Subcutaneous adipose tissue (tissue), 4 donors: Measurements from ENCODE around the gene PAGE4. TPM values are rescaled to one million over a fixed set of nuclear protein-coding genes. Genes with fewer than 3 reads are reported as not detected.

Experiments
- total RNA-seq, 4 donors: library from RNA; depleted of rRNA; stranded (reverse); fragments of >200 nt; gene quantifications; one replicate each; pipeline ENCODE4 v1.1.0, GENCODE V29; 2016
- TF ChIP-seq, protein P1 (sequence below): fragments of 450-650 bp; IDR thresholded peaks from one replicate; pipeline ENCODE4 v1.5.1; 2016; ENCODE audit warnings: low read depth, mild to moderate bottlenecking, control low read depth, antibody characterized with exemption, moderate library complexity

PAGE4 gene
- total RNA-seq, 4 donors from 2014 or later = not detected

DNA sequence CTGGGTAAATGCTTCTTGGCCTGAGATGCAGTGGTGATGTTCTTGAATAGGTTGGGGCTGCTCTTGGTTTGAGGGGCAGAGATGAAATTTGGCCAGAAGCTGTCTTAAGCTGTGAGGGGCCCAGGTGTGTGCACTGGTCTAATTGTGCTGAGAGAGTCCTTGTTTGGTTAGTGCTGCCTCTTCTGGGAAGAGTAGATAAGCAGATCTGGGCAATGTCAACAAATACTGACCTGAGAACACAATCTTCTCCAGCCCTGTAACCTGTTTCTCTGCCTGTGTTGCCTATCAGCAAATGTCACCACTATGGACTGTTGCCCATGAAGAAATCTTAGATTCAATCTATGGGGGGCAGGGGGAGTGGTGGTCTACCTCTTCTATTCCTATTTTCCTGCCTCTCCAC is 33.0 kb downstream of the PAGE4 start:
- TF ChIP-seq, protein P1, sequence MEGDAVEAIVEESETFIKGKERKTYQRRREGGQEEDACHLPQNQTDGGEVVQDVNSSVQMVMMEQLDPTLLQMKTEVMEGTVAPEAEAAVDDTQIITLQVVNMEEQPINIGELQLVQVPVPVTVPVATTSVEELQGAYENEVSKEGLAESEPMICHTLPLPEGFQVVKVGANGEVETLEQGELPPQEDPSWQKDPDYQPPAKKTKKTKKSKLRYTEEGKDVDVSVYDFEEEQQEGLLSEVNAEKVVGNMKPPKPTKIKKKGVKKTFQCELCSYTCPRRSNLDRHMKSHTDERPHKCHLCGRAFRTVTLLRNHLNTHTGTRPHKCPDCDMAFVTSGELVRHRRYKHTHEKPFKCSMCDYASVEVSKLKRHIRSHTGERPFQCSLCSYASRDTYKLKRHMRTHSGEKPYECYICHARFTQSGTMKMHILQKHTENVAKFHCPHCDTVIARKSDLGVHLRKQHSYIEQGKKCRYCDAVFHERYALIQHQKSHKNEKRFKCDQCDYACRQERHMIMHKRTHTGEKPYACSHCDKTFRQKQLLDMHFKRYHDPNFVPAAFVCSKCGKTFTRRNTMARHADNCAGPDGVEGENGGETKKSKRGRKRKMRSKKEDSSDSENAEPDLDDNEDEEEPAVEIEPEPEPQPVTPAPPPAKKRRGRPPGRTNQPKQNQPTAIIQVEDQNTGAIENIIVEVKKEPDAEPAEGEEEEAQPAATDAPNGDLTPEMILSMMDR = no peak

DNA sequence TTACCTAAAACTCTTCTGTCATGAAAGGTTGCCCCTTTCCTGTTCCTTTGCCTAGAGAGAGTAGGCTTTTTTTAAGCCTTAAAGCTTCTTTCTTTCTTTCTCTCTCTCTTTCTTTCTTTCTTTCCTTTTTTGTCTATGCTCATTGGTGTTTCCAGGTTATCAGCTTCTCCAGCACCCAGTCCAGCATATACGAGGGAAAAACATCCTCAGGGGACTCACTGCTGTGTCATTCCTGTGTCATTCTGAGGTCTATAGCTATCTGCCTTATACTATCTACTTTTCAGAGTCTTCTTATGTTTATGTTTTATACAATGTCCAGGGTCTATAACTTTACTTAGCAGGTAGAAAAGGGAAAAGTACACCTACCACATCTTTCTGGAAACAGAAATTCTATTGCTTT is 39.6 kb downstream of the PAGE4 start:
- TF ChIP-seq, protein P1 = no peak

DNA sequence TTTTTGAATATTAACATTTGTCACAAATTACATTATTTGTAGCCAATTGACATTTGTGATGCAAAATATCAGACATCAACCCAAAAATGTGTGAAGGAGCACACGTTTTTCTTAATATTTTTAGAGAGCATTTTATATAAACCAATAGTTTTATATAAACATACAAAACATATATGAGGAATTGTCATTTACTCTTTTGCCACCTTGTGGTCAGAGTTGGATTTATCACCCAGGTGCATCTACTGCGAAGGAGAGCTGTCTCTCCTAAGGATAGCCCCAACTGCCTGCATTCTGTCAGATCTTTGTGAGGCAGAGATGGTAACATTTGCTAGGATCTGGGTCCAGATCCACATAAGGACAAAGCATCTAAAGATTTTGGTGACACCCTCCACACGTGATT is 47.6 kb downstream of the PAGE4 start:
- TF ChIP-seq, protein P1 = no peak

DNA sequence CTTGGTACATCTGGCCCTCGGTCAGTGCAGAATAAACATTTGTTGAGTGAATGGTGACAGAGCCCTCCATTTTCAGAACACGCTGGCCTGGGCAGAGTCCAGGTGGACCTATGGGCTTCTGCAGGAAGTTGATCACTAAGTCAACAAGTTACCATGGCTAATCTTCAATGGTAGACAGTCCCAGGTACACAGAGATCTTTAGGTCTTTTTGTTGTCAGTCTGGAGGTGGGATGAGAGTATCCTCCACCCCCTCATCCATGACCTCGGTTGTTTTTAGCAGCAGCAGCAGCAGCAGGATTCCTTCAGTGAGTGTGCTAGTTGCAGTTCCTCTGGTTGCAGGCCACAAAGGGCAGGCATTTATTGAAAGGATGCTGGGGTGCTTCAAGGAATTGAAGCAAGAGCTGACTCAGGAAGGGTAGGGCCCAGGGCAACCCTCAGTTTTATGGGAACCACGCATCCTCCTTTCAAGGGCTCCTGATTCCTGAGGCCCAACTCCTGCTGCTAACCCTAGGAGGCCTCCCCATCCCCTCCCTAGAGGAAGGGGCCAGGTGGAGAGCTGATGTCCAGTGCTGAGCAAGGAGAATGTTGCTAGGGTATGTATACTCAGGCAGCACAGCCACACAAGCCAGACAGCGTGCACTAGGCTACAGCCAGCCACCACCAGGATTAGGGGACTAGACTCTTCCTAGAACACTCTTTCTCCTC is 48.4 kb downstream of the PAGE4 start:
- TF ChIP-seq, protein P1 = no peak

GRCh38 chrX:49878128-49878833 is 49.2 kb downstream of the PAGE4 start:
- TF ChIP-seq, protein P1 = no peak

DNA sequence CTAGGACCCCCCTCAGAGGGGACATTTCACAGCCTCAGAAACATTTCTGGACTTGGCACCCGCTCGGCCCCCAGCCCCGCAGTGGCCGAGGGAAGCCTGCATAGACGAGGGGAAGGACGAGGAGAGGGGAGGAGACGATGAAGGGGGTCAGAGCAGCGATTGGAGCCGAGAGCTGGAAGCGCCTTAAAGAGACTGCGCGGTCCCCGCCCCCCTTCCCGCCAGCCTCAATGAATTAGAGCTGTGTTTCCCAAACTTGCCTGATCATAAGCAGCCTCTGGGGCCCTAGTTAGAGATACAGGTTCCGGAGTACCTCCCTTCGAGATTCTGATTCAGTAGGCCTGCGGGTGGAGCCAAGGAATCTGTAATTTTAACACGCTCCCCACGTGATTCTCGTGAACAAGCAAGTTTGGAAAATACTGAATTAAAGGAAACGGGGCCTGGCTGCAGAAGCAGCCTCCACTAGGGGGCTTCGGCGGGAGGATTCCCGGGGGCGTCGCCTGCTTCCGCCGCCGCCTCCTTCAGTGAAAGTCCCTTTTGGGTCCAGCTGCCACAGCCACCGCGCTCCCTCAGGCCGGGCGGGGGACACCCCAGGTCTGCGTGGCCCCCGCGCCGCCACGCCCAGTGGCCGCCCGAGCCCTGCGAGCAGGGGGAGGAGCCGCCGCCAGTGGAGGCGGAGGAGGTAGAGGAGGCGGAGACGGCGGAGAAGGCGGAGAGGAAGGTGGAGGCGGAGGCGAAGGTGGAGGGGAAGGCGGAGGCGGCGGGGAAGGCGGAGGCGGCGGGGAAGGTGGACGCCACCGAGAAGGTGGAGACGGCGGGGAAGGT is 49.9 kb downstream of the PAGE4 start, which contains the start of gene USP27X:
Gene USP27X, plus strand, starts transcription at position 651 of the 822 bp plus-strand sequence. CDS start 824 bp downstream, outside the sequence.
- TF ChIP-seq, protein P1 = no peak
